Activated T-cell treated with anti-CD3 and anti-CD28 coated beads, Interleukin-2, amount 50 U/mL, for 24 hours (primary cell): ENCODE results near the gene KATNB1.
A peak's percentile ranks its signal among the peaks of the same experiment; 100 is the strongest.

Experiments
- DNase-seq: peaks from one replicate; pipeline ENCODE4 v3.0.0-alpha.2; 2020
- H3K27ac Mint-ChIP-seq: 2 replicates; pipeline ENCODE4 v1.8.0; 2020; ENCODE audit warnings: mild to moderate bottlenecking, mixed read lengths
- H3K27me3 Mint-ChIP-seq: 2 replicates; pipeline ENCODE4 v1.8.0; 2020; ENCODE audit warnings: mixed read lengths
- H3K36me3 Mint-ChIP-seq: 2 replicates; pipeline ENCODE4 v1.8.0; 2020; ENCODE audit warnings: low read depth, mixed read lengths
- H3K4me1 Mint-ChIP-seq: 2 replicates; pipeline ENCODE4 v1.8.0; 2020; ENCODE audit warnings: low read depth, mixed read lengths
- H3K4me3 Mint-ChIP-seq: 2 replicates; pipeline ENCODE4 v1.8.0; 2020; ENCODE audit warnings: mild to moderate bottlenecking, moderate library complexity, mixed read lengths
- H3K9me3 Mint-ChIP-seq: 2 replicates; pipeline ENCODE4 v1.8.0; 2020; ENCODE audit warnings: mixed read lengths

Gene KATNB1

DNA sequence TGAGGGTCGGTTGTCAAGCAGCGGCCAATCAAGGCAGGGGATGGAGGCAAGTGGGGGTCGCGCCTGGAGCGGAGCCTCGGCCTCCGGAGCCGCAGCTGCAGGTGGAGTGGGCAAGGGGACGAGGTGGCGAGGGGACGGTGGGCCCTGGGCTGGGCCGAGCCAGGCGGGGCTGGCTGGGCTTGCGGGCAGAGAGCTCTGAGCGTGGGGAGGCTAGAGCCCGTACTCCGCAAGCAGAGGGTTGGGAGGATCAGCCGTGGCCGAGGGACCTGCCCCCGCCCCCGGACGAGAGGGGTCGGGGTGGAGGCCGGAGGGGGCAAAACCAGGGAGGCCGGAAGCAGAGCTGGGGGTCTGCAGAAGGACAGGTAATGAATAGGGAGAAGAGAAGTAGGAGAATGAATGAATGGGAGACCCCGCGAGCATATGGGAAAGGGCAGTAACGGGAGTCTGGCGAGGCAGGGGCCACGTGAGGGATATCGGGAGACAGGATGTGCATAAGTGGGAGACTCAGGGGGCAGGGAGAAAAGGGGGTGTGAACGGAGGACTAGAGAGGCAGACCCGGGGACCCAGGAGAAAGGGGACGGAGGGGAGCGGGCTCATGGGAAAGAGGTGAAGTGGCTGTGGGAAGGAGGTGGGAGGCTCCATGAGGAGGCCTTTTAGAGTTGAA lies at the start of gene KATNB1:
KATNB1 (plus strand) TSS at position 16 of the 664 bp plus-strand sequence. CDS start 1,474 bp downstream, outside the sequence.
- Mint-ChIP-seq H3K9me3 (peaks cover 6% of the 10 kb centered on the region), H3K27me3 (no peaks in the 10 kb centered on the region), H3K4me1 (peaks cover 30% of the 10 kb centered on the region), H3K27ac (peak within 1 kb of the TSS; percentile 96), H3K4me3 (peak within 1 kb of the TSS; percentile 90), H3K36me3 (peaks cover 54% of the 10 kb centered on the region)
- no peak for DNase-seq

DNA sequence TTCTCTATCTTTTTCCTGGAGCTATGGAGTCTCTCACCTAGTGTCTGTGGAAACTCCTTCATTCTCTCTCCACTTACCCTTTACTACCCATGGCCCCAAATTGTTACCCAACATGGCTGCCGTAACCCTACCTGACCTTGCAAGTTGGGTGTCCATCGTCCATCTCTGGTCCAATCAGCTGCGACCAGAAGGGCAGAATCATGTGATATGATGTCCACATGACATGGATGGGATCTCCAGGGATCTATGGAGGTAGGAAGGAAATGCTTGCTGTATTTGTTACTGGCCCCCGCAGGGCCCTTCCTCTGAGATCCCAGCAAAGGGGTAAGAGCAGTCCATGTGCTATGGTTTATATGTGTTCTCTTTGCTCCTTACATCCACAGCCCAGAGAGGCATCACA lies 49.0 kb upstream of the KATNB1 start:
- DNase-seq = no peak
- Mint-ChIP-seq H3K36me3 (no peaks in the 10 kb centered on the region), H3K4me3 (no peak overlapping the region), H3K27ac (no peak overlapping the region), H3K9me3 (no peaks in the 10 kb centered on the region), H3K27me3 (no peaks in the 10 kb centered on the region), H3K4me1 (peaks cover 14% of the 10 kb centered on the region)

GRCh38 chr16:57687363-57687929 lies 48.1 kb upstream of the KATNB1 start:
- no peak overlapping the region for H3K27ac Mint-ChIP-seq

GRCh38 chr16:57688487-57688986 lies 47.0 kb upstream of the KATNB1 start:
- H3K4me3 Mint-ChIP-seq = no peak overlapping the region
- H3K9me3 Mint-ChIP-seq = no peaks in the 10 kb centered on the region
- H3K27ac Mint-ChIP-seq = no peak overlapping the region
- H3K36me3 Mint-ChIP-seq = no peaks in the 10 kb centered on the region
- DNase-seq = no peak
- H3K27me3 Mint-ChIP-seq = no peaks in the 10 kb centered on the region
- peaks cover 14% of the 10 kb centered on the region for H3K4me1 Mint-ChIP-seq

More at GRCh38 chr16:57687363-57687929, 48.1 kb upstream of the KATNB1 start:
- DNase-seq = no peak
- Mint-ChIP-seq H3K36me3 (no peaks in the 10 kb centered on the region), H3K9me3 (no peaks in the 10 kb centered on the region), H3K4me3 (no peak overlapping the region), H3K27me3 (no peaks in the 10 kb centered on the region), H3K4me1 (peaks cover 14% of the 10 kb centered on the region)

- Mint-ChIP-seq H3K9me3 (no peaks in the 10 kb centered on the region), H3K4me3 (no peak overlapping the region), H3K4me1 (peaks cover 14% of the 10 kb centered on the region), H3K27me3 (no peaks in the 10 kb centered on the region), H3K36me3 (no peaks in the 10 kb centered on the region), H3K27ac (peak overlapping the region; percentile 82)
- DNase-seq = no peak
Observed at GRCh38 chr16:57688987-57689761, 46.4 kb upstream of the KATNB1 start.

DNA sequence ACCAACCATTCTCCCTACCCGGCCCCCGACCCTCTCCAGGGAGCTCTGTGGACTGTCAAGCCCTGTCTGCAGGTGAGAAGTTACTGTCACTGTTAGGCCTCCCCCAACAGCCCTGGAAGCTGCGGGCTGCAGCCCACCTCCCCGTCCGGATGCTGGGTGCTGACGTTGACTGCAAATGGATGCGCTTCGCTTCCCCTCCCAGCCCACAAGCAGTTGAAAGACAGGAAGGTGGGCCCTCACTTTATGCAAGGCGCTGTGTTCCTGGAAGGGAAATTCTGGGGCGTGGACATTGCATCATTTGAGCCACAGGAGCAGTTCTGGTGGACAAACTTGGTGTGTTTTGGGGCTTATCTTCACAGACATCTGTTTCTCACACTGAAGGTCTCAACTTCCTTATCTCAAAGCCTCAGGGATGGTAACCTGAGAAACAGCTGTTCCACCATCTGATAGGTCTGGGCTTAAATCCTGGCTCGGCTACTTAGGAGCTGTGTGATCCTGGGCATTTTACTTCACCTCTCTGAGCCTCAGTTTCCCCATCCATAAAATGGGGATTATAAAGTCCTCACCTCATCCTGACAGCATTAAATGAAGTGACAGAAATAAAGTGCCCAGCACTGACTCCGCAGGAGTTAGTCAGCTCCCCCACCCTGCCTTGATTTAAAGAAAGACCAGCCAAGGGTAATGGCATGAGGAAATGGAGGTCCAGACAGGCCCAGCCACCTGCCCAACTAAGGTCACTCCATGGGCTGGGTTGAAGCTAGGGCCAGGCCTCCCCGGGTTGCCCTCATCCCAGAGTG lies 45.6 kb upstream of the KATNB1 start:
- peak; percentile 59 for DNase-seq
- peak overlapping the region; percentile 78 for H3K27ac Mint-ChIP-seq
- no peaks in the 10 kb centered on the region for H3K36me3 Mint-ChIP-seq
- no peaks in the 10 kb centered on the region for H3K27me3 Mint-ChIP-seq
- H3K9me3 Mint-ChIP-seq = no peaks in the 10 kb centered on the region
- peaks cover 18% of the 10 kb centered on the region for H3K4me1 Mint-ChIP-seq
- H3K4me3 Mint-ChIP-seq = no peak overlapping the region

GRCh38 chr16:57690782-57691471 lies 44.6 kb upstream of the KATNB1 start:
- Mint-ChIP-seq H3K36me3 (no peaks in the 10 kb centered on the region), H3K9me3 (no peaks in the 10 kb centered on the region), H3K27ac (no peak overlapping the region), H3K4me3 (no peak overlapping the region), H3K4me1 (peaks cover 18% of the 10 kb centered on the region), H3K27me3 (no peaks in the 10 kb centered on the region)
- no peak for DNase-seq

GRCh38 chr16:57692636-57693035 lies 42.9 kb upstream of the KATNB1 start:
- no peak overlapping the region for H3K27ac Mint-ChIP-seq
- H3K9me3 Mint-ChIP-seq = no peaks in the 10 kb centered on the region
- no peak for DNase-seq
- H3K36me3 Mint-ChIP-seq = no peaks in the 10 kb centered on the region
- H3K4me1 Mint-ChIP-seq = peaks cover 18% of the 10 kb centered on the region
- H3K4me3 Mint-ChIP-seq = no peak overlapping the region
- no peaks in the 10 kb centered on the region for H3K27me3 Mint-ChIP-seq

DNA sequence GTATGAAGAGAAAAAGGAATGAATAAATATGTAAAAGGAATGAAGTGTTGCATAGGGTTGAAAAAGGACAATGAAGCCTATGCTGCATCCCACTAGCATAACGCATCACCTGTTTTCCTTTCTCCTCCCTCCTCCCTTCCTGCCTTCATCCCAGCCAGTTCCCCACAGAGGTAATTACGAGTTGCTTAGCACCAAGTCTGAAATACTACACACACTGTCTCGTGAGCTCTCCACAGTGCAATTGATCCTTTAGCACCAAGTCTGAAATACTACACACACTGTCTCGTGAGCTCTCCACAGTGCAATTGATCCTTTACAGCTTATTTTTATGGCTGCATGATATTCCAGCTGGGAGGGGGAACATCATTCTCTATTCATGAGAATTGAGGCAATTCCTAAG lies 42.0 kb upstream of the KATNB1 start:
- Mint-ChIP-seq H3K36me3 (no peaks in the 10 kb centered on the region), H3K4me3 (no peak overlapping the region), H3K27ac (no peak overlapping the region), H3K4me1 (peaks cover 18% of the 10 kb centered on the region), H3K27me3 (no peaks in the 10 kb centered on the region), H3K9me3 (no peaks in the 10 kb centered on the region)
- DNase-seq = no peak

DNA sequence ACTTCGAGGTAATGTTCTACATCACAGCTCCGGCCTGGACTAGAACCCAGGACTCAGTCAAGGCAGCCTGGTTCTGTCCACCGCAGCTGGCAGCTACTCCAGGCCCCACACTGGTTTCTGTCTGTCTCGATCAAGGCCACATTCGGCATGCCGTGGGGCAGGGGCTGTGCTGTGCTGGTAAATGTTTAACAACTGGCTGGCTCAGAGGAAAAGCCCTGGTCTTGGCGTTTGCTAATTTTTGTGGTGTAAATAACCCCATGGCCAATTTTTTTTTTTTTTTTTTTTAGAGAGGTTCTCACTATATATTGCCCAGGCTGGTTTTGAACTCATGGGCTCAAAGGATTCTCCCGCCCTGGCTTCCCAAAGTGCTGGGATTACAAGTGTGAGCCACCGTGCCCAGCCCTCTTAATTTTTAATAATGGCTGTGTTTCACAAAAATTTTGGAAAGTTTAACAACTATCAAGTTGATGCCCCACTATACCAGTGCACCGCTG lies 41.3 kb upstream of the KATNB1 start:
- no peak overlapping the region for H3K27ac Mint-ChIP-seq
- no peaks in the 10 kb centered on the region for H3K36me3 Mint-ChIP-seq
- H3K4me1 Mint-ChIP-seq = peaks cover 15% of the 10 kb centered on the region
- no peak overlapping the region for H3K4me3 Mint-ChIP-seq
- DNase-seq = no peak
- no peaks in the 10 kb centered on the region for H3K9me3 Mint-ChIP-seq
- H3K27me3 Mint-ChIP-seq = no peaks in the 10 kb centered on the region

- Mint-ChIP-seq H3K4me3 (peak within 1 kb of the TSS; percentile 45), H3K27ac (no peak within 1 kb of the TSS), H3K4me1 (peaks cover 8% of the 10 kb centered on the region), H3K27me3 (no peaks in the 10 kb centered on the region), H3K9me3 (no peaks in the 10 kb centered on the region), H3K36me3 (no peaks in the 10 kb centered on the region)
- no peak for DNase-seq
Observed at GRCh38 chr16:57694725-57695679, 40.6 kb upstream of the KATNB1 start, which contains the start of gene DRC7. Gene DRC7, plus strand, starts transcription at chr16:57694806. Its CDS starts 3,144 bp downstream, at chr16:57697950.

- no peak for DNase-seq
- Mint-ChIP-seq H3K27ac (no peak overlapping the region), H3K4me3 (no peak overlapping the region), H3K9me3 (no peaks in the 10 kb centered on the region), H3K27me3 (no peaks in the 10 kb centered on the region), H3K36me3 (no peaks in the 10 kb centered on the region), H3K4me1 (peaks cover 4% of the 10 kb centered on the region)
Observed at GRCh38 chr16:57695680-57696069, 39.9 kb upstream of the KATNB1 start.

- peaks cover 4% of the 10 kb centered on the region for H3K4me1 Mint-ChIP-seq
- no peak overlapping the region for H3K27ac Mint-ChIP-seq
- no peaks in the 10 kb centered on the region for H3K27me3 Mint-ChIP-seq
- no peaks in the 10 kb centered on the region for H3K36me3 Mint-ChIP-seq
- DNase-seq = no peak
- no peaks in the 10 kb centered on the region for H3K9me3 Mint-ChIP-seq
- no peak overlapping the region for H3K4me3 Mint-ChIP-seq
Observed at GRCh38 chr16:57696240-57696639, 39.3 kb upstream of the KATNB1 start.
